BJ (cell line): Measurements from ENCODE around the gene SCG3. TPM values are rescaled to one million over a fixed set of nuclear protein-coding genes. Genes with fewer than 3 reads are reported as not detected.

Experiments
- CTCF ChIA-PET: fragments of 350-600 bp; formaldehyde crosslinking; extraction: SDS; loops from one replicate; lab custom pipeline; 2021; ENCODE audit warnings: antibody characterized with exemption, inconsistent platforms; lab: Yijun Ruan, JAX
- POLR2A ChIA-PET: fragments of 300-600 bp; sonication (Branson Sonifier 250); formaldehyde crosslinking; extraction: SDS; loops from one replicate; lab custom pipeline; 2021; ENCODE audit warnings: antibody characterized with exemption; lab: Charles Lee
- DNase-seq: peaks from one replicate; pipeline ENCODE4 v3.0.0-alpha.2; 2011; ENCODE audit warnings: low read depth
- H3K27me3 ChIP-seq: 2 replicates; pipeline ENCODE4 v1.6.0; 2011; ENCODE audit warnings: low read length; ENCODE audit not compliant: control insufficient read depth, insufficient read depth
- H3K36me3 ChIP-seq: 2 replicates; pipeline ENCODE4 v1.5.1; 2011; ENCODE audit warnings: low read length; ENCODE audit not compliant: control insufficient read depth, insufficient read depth
- H3K4me3 ChIP-seq: 2 replicates; pipeline ENCODE4 v1.5.1; 2011; ENCODE audit warnings: low read depth, mild to moderate bottlenecking, control low read depth, low read length
- polyA plus RNA-seq: library from polyadenylated mRNA; depleted of rRNA; stranded (reverse); fragments of >200 nt; gene quantifications from 2 replicates; pipeline ENCODE4 v1.2.3, GENCODE V29; 2011
- TF ChIP-seq, protein P1 (sequence below): IDR thresholded peaks from 2 replicates; pipeline ENCODE4 v1.5.1; 2011; ENCODE audit warnings: low read depth, mild to moderate bottlenecking, control low read depth, inconsistent platforms, low read length, moderate library complexity; ENCODE audit not compliant: insufficient read depth

The SCG3 gene
- polyA plus RNA-seq, 1 experiment, result not detected

DNA sequence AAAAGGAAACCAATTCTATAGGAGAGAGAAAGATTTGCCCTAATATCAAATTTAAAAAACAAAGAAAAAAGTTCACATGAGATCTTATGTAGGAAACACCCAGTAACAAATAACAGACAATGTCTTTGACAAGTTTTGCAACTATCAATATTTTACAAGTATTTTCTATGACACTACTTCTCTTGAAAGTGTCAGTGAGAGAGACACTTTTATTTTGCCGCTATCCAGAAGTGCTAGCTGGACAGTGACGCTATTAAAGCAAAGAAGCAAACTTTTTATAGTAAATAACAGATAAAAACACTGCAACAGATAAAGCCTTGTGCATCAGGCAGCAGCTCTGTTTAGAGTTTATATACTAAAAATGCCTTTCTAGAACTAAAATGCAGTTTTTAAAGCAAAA lies 42.9 kb downstream of the SCG3 start:
- H3K36me3 ChIP-seq, result no peaks in the 10 kb centered on the region
- H3K4me3 ChIP-seq, result no peak overlapping the region
- DNase-seq, result no peak
- no peaks in the 10 kb centered on the region for H3K27me3 ChIP-seq
- TF ChIP-seq, protein P1, sequence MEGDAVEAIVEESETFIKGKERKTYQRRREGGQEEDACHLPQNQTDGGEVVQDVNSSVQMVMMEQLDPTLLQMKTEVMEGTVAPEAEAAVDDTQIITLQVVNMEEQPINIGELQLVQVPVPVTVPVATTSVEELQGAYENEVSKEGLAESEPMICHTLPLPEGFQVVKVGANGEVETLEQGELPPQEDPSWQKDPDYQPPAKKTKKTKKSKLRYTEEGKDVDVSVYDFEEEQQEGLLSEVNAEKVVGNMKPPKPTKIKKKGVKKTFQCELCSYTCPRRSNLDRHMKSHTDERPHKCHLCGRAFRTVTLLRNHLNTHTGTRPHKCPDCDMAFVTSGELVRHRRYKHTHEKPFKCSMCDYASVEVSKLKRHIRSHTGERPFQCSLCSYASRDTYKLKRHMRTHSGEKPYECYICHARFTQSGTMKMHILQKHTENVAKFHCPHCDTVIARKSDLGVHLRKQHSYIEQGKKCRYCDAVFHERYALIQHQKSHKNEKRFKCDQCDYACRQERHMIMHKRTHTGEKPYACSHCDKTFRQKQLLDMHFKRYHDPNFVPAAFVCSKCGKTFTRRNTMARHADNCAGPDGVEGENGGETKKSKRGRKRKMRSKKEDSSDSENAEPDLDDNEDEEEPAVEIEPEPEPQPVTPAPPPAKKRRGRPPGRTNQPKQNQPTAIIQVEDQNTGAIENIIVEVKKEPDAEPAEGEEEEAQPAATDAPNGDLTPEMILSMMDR, result no peak
- POLR2A ChIA-PET, result no interaction called here
- CTCF ChIA-PET, result no interaction called here

DNA sequence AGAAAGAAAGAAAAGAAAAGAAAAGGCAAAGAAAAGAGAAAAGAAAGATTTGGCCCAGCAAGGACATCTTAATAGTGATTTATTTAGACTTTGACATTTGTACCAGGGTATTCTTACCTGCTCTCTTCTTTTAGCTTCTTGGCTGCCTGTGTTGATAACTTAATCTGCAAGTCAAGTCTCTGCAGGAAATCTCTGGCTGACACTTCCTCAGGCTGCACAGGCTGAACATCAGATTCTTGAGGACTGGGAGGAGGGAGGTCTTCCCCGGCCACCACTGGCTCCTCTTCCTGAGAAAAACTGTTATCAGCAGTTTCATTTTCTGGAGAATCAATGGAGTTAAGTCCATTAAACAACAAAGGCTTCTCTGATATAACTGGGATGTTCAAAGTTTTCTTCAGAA lies 43.4 kb downstream of the SCG3 start:
- no peak for DNase-seq
- Histone ChIP-seq H3K27me3 (no peaks in the 10 kb centered on the region), H3K36me3 (no peaks in the 10 kb centered on the region), H3K4me3 (no peak overlapping the region)
- TF ChIP-seq, protein P1, result no peak
- ChIA-PET CTCF (interaction anchor here (0.9 kb wide), 1 partner anchor 56 kb away, joined by 4 read pairs; no protein-coding TSS in a partner anchor), POLR2A (no interaction called here)

DNA sequence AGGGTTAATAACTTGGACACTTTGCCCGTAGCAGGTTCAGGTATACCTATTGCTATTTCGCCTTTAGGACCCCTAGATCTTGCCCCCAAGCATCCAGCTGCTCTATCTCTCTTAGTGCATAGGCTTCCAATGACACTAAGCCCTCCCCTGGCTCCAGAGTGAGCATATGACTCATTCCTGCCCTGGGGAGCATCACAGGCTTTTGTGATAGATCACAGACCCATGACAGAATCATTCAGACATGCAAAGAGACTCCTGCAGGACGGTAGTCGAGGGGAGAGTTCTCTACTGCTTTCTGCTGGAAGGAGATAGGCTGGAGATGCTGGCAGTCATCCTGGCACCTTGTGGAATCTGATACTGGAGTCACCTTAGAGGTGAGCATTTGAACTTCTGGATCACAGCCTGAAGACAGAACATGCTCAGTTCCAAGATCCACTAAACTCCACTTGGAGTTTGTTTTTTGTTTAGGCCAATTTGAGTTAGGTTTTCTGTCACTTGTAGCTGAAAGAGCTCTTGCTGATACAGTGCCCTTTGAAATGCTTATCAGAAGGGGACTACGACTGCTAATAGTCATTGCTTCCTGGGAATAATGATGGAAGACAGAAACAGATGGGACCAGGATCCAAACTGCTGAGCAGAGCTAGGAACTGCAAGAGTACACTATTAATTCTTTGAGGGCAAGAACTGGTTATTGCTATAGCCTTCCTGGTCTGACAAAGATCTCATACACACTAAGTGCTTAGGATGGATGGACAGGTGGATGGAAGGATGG lies 45.2 kb downstream of the SCG3 start:
- peak; percentile 40 for DNase-seq
- TF ChIP-seq, protein P1, result 0 out of 2 replicates have a peak, but pooled peaks have one; percentile 9
- Histone ChIP-seq H3K27me3 (no peaks in the 10 kb centered on the region), H3K4me3 (no peak overlapping the region), H3K36me3 (no peaks in the 10 kb centered on the region)
- ChIA-PET POLR2A (interaction anchor here (0.6 kb wide), 1 partner anchor 12 kb away, joined by 6 read pairs; no protein-coding TSS in a partner anchor), CTCF (interaction anchor here (0.7 to 1.0 kb wide), 2 partner anchors 14 to 23 kb away, joined by 3 to 4 read pairs; no protein-coding TSS in a partner anchor)

DNA sequence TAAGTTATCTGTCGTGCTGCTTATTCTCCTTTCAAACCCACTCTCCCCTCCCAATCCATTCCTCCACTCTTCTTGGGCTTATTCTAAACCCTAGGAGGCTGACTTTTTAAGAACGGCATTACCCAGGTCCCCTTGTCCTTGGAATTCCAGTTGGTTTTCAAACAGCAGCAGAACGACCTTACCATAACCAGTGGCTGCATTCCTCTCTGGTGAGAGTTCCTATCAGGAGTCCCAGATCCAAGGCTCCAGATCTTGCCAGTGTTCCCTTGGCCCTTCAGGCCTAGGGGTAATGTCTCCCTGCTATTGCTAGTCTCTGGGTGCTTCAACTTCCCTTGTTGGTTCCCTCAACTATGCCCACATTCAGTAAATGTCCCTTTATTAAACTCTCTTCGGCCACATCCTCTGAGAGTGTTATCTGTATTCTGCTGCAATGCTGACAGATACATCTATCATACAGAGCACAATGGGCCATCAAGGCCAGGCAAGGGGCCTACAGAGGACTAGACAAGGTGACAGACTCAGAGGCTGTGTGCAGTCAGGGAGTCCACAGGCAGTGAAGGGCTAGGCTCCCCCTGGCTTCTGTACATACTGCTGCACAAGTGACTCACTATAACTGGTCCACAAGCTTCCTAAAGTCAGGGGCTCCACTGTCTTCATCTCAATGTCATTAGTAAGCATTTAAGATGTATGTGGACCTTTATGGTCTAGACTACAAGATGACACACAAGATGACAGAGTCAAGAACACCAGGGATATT lies 46.0 kb downstream of the SCG3 start:
- no peaks in the 10 kb centered on the region for H3K36me3 ChIP-seq
- no peaks in the 10 kb centered on the region for H3K27me3 ChIP-seq
- POLR2A ChIA-PET, result no interaction called here
- no peak for DNase-seq
- TF ChIP-seq, protein P1, result peak; percentile 28; the same call in 1 of the 2 replicates
- H3K4me3 ChIP-seq, result no peak overlapping the region
- CTCF ChIA-PET, result interaction anchor here (0.7 to 1.0 kb wide), 3 partner anchors 10 to 24 kb away, joined by 3 to 4 read pairs (median 3); partner anchors contain the start of gene LYSMD2
